Hypothalamus (tissue), 51 donors: ENCODE measurements around the gene DNER.
"Not testable (repeated sequence)": the region's sequence is repeated elsewhere in the genome, so short reads cannot be mapped to it uniquely, and the experiment has no call there.

Experiments used
- DNase-seq, 51 donors: peaks; one replicate each; lab custom pipeline; 2025; lab: John Stamatoyannopoulos, UW

DNER gene

GRCh38 chr2:229627728-229628127 is 86.6 kb downstream of the DNER start:
- no peak for DNase-seq

GRCh38 chr2:229622495-229623355 is 91.6 kb downstream of the DNER start:
- no peak for DNase-seq

- DNase-seq, result peak in 6 of 51 donors; percentile 2 to 31 (median 7)
Measured at GRCh38 chr2:229620759-229621158, 93.6 kb downstream of the DNER start.

- no peak for DNase-seq
Measured at GRCh38 chr2:229620289-229620688, 94.1 kb downstream of the DNER start.

- DNase-seq, result peak in 3 of 51 donors; percentile 3 to 8 (median 4)
Measured at GRCh38 chr2:229616433-229616832, 97.9 kb downstream of the DNER start.

- not testable (repeated sequence) for DNase-seq
Measured at GRCh38 chr2:229614021-229614420, 100.3 kb downstream of the DNER start.

- DNase-seq, result peak in 25 of 51 donors; percentile 6 to 67 (median 26)
Measured at GRCh38 chr2:229612384-229612971, 101.9 kb downstream of the DNER start.

- no peak for DNase-seq
Measured at GRCh38 chr2:229611360-229611759, 103.0 kb downstream of the DNER start.

GRCh38 chr2:229610872-229611271 is 103.5 kb downstream of the DNER start:
- DNase-seq, result no peak

- peak in 21 of 51 donors; percentile 14 to 55 (median 31) for DNase-seq
Measured at GRCh38 chr2:229610333-229610732, 104.0 kb downstream of the DNER start.

- DNase-seq, result no peak
Measured at GRCh38 chr2:229601936-229602335, 112.4 kb downstream of the DNER start.

- no peak for DNase-seq
Measured at GRCh38 chr2:229601396-229601795, 113.0 kb downstream of the DNER start.

- DNase-seq, result no peak
Measured at GRCh38 chr2:229598227-229598626, 116.1 kb downstream of the DNER start.

GRCh38 chr2:229596796-229597195 is 117.6 kb downstream of the DNER start:
- no peak for DNase-seq

GRCh38 chr2:229591611-229592010 is 122.7 kb downstream of the DNER start:
- DNase-seq, result peak in 47 of 51 donors; percentile 15 to 84 (median 61)

GRCh38 chr2:229586746-229587705 is 127.3 kb downstream of the DNER start:
- DNase-seq, result peak; percentile 8 to 89 (median 60)

GRCh38 chr2:229586012-229586411 is 128.3 kb downstream of the DNER start:
- no peak for DNase-seq

GRCh38 chr2:229582151-229582550 is 132.2 kb downstream of the DNER start:
- no peak for DNase-seq

- no peak for DNase-seq
Measured at GRCh38 chr2:229578052-229578846, 136.1 kb downstream of the DNER start.
